ENCODE measurements around the gene FMN1. TPM values are rescaled to one million over a fixed set of nuclear protein-coding genes. Genes with fewer than 3 reads are reported as not detected.

FMN1 gene
- total RNA-seq, 1 donor from 2014 or later = 2.9 TPM

- DNase-seq (no peak), ATAC-seq (peak; percentile 73)
- intact Hi-C loops (cut with micrococcal nuclease) = loop anchor here (2.0 to 5.0 kb wide), 2 partner anchors 46 to 111 kb away; no protein-coding TSS in a partner anchor
Observed at GRCh38 chr15:33132722-33133345, 61.7 kb downstream of the FMN1 start.

DNA sequence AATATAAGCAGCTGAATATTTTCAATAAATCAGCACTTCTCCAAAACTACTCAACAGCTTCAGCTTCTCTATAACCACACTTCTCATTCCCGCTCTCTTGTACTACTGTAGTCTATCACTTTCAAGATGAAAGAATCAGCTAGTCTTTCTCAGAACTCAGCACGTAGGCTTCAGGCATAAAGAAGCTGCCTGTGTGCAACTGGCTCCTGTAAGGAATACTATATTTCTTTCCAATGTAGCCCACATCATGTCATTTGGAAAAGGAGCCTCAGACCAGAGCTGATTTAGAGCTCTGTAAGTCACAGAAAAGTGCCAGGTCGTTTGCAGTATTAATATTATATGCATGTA, 62.3 kb downstream of the FMN1 start:
- ATAC-seq (peak; percentile 26), DNase-seq (no peak)
- intact Hi-C loops (cut with micrococcal nuclease) = loop anchor here (2.0 to 5.0 kb wide), 2 partner anchors 45 to 110 kb away; no protein-coding TSS in a partner anchor

- intact Hi-C loops (cut with micrococcal nuclease) = loop anchor here (2.0 to 5.0 kb wide), 2 partner anchors 45 to 109 kb away; no protein-coding TSS in a partner anchor
- DNase-seq (no peak), ATAC-seq (peak; percentile 18)
Observed at GRCh38 chr15:33131552-33132232, 62.8 kb downstream of the FMN1 start.

DNA sequence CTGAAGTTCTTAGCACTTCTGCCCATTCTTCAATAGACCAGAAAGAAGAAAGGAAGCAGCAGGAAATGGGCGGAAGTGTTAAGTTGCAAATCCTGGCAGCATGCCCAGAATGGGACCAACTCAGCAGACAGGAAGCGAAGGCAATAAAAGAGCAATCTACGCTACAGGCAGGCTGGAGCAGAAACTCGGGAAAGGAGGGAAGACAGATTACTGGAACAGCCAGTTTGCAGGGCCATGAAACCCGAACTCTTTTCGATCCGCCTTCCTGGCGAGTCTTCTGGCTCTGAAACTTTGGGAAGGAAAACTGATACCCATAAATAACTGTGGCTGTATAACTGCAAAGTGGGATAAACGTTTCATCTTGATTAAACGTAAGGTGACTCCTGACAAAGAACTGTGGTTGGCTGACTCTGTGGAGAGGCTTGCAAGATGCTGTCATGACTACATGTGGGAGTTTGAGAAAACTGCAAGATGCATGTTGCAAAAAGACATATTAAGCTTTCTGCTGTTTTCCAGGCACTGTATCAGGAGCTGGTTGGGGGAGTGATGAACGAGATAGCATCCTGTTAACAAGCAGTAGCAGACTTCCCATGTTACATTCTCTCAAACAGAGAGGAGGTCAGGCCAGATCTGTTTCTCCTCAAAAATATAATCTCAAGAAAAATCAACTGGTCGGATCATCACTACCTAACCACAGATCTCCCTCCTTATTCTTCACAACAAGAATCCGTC, 67.8 kb downstream of the FMN1 start:
- ATAC-seq = peak; percentile 85
- peak; percentile 71 for DNase-seq
- intact Hi-C loops (cut with micrococcal nuclease) = no loop called here

- DNase-seq = no peak
- intact Hi-C loops (cut with micrococcal nuclease) = no loop called here
- ATAC-seq = peak; percentile 17
Observed at GRCh38 chr15:33125894-33126537, 68.5 kb downstream of the FMN1 start.

- intact Hi-C loops (cut with micrococcal nuclease) = no loop called here
- DNase-seq (no peak), ATAC-seq (no peak)
Observed at GRCh38 chr15:33124811-33125210, 69.7 kb downstream of the FMN1 start.

GRCh38 chr15:33124279-33124678, 70.2 kb downstream of the FMN1 start:
- intact Hi-C loops (cut with micrococcal nuclease) = no loop called here
- DNase-seq (no peak), ATAC-seq (no peak)

DNA sequence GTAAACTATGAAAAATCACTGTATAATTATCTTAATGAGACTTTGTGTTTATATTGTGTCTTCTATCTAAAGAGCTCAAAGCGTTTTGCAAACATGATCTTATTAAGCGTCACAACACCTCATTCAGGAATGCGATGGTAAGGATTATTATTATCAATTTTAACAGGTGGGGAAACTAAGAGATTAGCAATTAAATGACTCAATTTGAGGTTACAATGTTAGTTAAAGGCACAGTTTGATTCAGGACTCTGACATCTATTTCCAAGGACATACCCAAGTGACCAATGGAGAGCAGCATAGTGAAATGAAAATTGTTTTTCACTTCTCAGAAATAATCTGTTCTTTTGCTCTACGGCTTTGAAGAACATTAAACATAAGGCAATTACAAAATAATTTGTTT, 74.6 kb downstream of the FMN1 start:
- DNase-seq (no peak), ATAC-seq (no peak)
- intact Hi-C loops (cut with micrococcal nuclease) = no loop called here

GRCh38 chr15:33119273-33119672, 75.2 kb downstream of the FMN1 start:
- ATAC-seq (no peak), DNase-seq (no peak)
- intact Hi-C loops (cut with micrococcal nuclease) = no loop called here

- intact Hi-C loops (cut with micrococcal nuclease) = no loop called here
- DNase-seq (no peak), ATAC-seq (peak; percentile 47)
Observed at GRCh38 chr15:33116198-33116597, 78.3 kb downstream of the FMN1 start.

- no peak for DNase-seq
- intact Hi-C loops (cut with micrococcal nuclease) = no loop called here
- no peak for ATAC-seq
Observed at GRCh38 chr15:33115191-33115861, 79.2 kb downstream of the FMN1 start.

DNA sequence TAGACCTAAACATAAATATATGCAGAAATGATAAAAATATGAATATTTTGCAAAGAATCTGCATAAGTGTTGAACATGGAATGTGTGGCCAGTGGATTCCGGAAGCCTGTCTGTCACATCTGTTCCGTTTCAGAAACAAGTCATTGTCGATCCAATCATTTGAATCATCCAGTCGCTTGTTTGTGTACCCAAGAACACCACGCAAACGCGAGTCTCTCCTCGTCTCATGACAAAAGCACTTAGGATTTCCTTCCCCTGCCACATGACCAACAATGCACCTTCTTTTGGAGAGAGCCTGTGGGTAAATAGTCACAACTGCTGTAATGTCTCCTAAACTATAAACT, 80.2 kb downstream of the FMN1 start:
- intact Hi-C loops (cut with micrococcal nuclease) = no loop called here
- no peak for DNase-seq
- no peak for ATAC-seq

DNA sequence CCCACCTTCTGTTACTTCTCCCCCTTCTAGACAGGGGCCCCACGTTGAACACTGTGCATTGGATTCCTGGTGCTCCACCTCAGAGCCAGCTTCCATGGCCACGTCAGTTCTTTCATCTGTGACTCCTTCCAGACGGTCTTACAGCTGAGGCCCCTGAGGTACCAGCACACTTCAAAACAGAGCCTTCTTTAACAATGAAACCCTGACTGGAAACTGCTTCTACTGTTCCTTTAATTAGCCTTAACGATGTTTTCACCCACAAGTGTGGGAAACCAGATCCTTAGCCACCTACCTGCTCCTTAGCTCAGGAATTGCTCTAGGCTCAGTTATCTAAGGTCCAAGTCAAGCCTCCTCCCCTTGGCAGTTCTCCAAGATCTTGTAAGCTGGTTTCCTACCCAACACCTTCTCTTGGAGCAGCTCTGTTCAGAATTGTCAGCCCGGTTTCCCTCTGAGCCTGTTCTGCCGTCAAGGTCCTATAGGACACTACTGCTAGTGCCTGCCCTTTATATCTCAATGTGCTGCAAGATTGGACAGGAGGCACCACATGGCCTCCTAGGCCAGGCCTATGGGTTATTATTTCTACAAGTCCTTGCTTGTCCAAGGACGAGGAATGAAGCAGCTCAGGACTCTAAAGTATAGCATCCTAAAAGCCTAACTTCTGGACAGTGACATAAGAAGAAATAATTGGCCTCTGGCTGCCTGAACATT, 80.7 kb downstream of the FMN1 start:
- no peak for ATAC-seq
- no peak for DNase-seq
- intact Hi-C loops (cut with micrococcal nuclease) = no loop called here

DNA sequence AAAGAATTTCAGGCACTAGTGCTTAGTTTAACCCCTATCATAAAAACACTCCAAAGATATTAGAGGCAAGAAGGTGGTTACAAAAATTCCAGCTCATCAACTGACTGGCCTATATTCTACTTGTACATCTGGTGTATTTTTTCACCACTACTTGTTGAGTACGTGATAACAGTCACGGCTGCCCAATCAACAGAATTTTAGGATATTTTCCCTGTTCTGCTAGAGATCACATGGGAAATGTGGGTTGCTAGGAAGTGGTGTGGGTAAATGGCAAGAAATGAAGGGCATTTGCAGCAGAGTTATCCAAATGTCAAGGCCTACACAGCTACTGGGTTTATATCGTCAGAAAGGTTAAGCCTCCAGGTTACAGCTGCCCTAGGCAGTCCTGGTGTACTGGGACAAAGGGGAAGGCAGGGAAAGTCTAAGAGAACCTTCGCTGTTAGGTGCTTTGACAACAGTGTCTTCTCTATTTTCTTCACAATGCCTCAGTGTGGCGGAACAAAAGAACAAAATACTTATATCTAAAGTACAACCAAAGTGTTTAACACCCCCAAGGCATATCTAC, 81.9 kb downstream of the FMN1 start:
- no peak for DNase-seq
- intact Hi-C loops (cut with micrococcal nuclease) = no loop called here
- no peak for ATAC-seq

- ATAC-seq (no peak), DNase-seq (no peak)
- intact Hi-C loops (cut with micrococcal nuclease) = no loop called here
Observed at GRCh38 chr15:33111041-33111451, 83.5 kb downstream of the FMN1 start.

DNA sequence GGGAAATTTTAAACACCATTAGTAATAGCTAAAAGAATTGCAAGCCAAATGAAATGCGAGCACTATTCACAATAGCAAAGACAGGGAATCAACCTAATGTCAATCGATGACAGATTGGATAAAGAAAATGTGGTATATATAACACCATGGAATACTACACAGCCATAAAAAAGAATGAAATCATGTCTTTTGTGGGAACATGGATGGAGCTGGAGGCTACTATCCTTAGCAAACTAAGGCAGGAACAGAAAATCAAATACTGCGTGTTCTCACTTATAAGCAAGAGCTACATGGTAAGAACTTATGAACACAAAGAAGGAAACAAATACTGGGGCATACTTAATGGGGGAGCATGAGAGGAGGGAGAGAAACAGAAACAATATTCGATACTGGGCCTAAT, 85.2 kb downstream of the FMN1 start:
- DNase-seq = no peak
- ATAC-seq = no peak
- intact Hi-C loops (cut with micrococcal nuclease) = no loop called here

DNA sequence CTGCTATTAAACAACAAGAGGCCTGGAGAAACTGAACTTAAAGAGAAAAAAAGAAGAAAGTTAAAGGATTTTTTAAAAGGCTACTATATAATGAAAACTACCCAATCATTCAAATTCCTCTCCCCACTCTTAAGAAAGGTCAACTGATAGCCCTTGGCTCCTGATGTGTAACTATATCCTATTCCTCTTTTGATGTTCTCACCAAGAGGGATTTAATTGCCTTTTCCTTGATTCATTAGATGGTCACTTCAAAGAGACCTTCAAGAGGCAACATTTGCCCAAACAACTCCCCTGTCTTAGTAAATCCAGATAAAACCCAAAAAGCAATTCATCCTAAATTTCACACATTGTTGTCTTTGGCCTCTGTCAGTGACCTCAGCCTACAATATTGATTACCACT, 86.0 kb downstream of the FMN1 start:
- DNase-seq (no peak), ATAC-seq (no peak)
- intact Hi-C loops (cut with micrococcal nuclease) = no loop called here

GRCh38 chr15:33107950-33108349, 86.6 kb downstream of the FMN1 start:
- intact Hi-C loops (cut with micrococcal nuclease) = no loop called here
- no peak for ATAC-seq
- DNase-seq = no peak

- intact Hi-C loops (cut with micrococcal nuclease) = no loop called here
- no peak for ATAC-seq
- DNase-seq = no peak
Observed at GRCh38 chr15:33104212-33104611, 90.3 kb downstream of the FMN1 start.

Data from left ventricle myocardium superior (tissue), 1 donor.